Measurements from ENCODE around the gene GGCX. TPM values are rescaled to one million over a fixed set of nuclear protein-coding genes. Genes with fewer than 3 reads are reported as not detected.

The GGCX gene
- total and polyA plus RNA-seq, 2 of the 13 experiments (the other 11 are each of a cell fraction or from before 2014, with no cell fraction given), result 72.5 to 103 TPM

- no peak for TF ChIP-seq ZBTB1 (CRISPR knock-in tag; IDR thresholded peaks at IDR 0.05; ENCODE audit: borderline replicate concordance)
- peak; percentile 94; the same call in 1 of the 2 replicates for TF ChIP-seq ZNF253 (CRISPR knock-in tag; IDR thresholded peaks at IDR 0.05; ENCODE audit: borderline replicate concordance)
- no peak for TF ChIP-seq ZBTB37 (CRISPR knock-in tag; IDR thresholded peaks at IDR 0.05)
- TF ChIP-seq ELK4 (CRISPR knock-in tag; IDR thresholded peaks at IDR 0.05; ENCODE audit: borderline replicate concordance), result no peak
- no peak for TF ChIP-seq ERF (CRISPR knock-in tag; IDR thresholded peaks at IDR 0.05)
- TF ChIP-seq FLYWCH1 (CRISPR knock-in tag; IDR thresholded peaks at IDR 0.05), result 0 out of 2 replicates have a peak, but pooled peaks have one; percentile 39
- TF ChIP-seq ZNF430 (CRISPR knock-in tag; IDR thresholded peaks at IDR 0.05), result peak; percentile 87
- peak; percentile 60; the same call in 1 of the 2 replicates for TF ChIP-seq ZNF609 (CRISPR knock-in tag; IDR thresholded peaks at IDR 0.05; ENCODE audit: borderline replicate concordance)
- peak; percentile 47; the same call in 1 of the 2 replicates for TF ChIP-seq GZF1 (CRISPR knock-in tag; IDR thresholded peaks at IDR 0.05)
- TF ChIP-seq ATRX (CRISPR knock-in tag; IDR thresholded peaks at IDR 0.05; ENCODE audit: borderline replicate concordance), result no peak
- TF ChIP-seq ZSCAN29 (CRISPR knock-in tag; conservative IDR thresholded peaks at IDR 0.05), result no peak; the same call in 1 of the 2 replicates
- no peak; the same call in 1 of the 2 replicates for TF ChIP-seq BHLHE40 (IDR thresholded peaks at IDR 0.05; ENCODE audit: low read length)
- TF ChIP-seq ZNF703 (CRISPR knock-in tag; IDR thresholded peaks at IDR 0.05; ENCODE audit: borderline replicate concordance), result no peak; the same call in 1 of the 2 replicates
- TF ChIP-seq ESRRA (CRISPR knock-in tag; IDR thresholded peaks at IDR 0.05; ENCODE audit: low read depth), result peak; percentile 85
- TF ChIP-seq, protein P1, sequence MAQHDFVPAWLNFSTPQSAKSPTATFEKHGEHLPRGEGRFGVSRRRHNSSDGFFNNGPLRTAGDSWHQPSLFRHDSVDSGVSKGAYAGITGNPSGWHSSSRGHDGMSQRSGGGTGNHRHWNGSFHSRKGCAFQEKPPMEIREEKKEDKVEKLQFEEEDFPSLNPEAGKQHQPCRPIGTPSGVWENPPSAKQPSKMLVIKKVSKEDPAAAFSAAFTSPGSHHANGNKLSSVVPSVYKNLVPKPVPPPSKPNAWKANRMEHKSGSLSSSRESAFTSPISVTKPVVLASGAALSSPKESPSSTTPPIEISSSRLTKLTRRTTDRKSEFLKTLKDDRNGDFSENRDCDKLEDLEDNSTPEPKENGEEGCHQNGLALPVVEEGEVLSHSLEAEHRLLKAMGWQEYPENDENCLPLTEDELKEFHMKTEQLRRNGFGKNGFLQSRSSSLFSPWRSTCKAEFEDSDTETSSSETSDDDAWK (CRISPR knock-in tag; IDR thresholded peaks at IDR 0.05), result no peak
- TF ChIP-seq ZNF780A (CRISPR knock-in tag; IDR thresholded peaks at IDR 0.05), result no peak; the same call in 1 of the 2 replicates
- no peak for TF ChIP-seq NONO (IDR thresholded peaks at IDR 0.05)
- TF ChIP-seq NONO (CRISPR knock-in tag; conservative IDR thresholded peaks at IDR 0.05), result peak; percentile 17; the same call in 1 of the 2 replicates
- TF ChIP-seq EP300 (IDR thresholded peaks at IDR 0.05; ENCODE audit: low read depth in 2 of 2, low read length in 2 of 2), result no peak
- no peak for TF ChIP-seq EP300 (CRISPR knock-in tag; IDR thresholded peaks at IDR 0.05; ENCODE audit: borderline replicate concordance)
- no peak for TF ChIP-seq ZNF839 (CRISPR knock-in tag; IDR thresholded peaks at IDR 0.05; ENCODE audit: borderline replicate concordance)
Observed at GRCh38 chr2:85539361-85540132, 21.7 kb downstream of the GGCX start (continued).

All from HepG2 (cell line).